Left ventricle myocardium inferior (tissue), 1 donor: ENCODE data around the gene TMEM126B. TPM values are rescaled to one million over a fixed set of nuclear protein-coding genes. Genes with fewer than 3 reads are reported as not detected.

Experiments used
- DNase-seq: peaks from one replicate; pipeline ENCODE4 v3.0.0-alpha.2; 2020
- H3K27ac ChIP-seq: fragments of 200-600 bp; replicated peaks from 2 replicates; pipeline ENCODE4 v1.8.0; 2021
- H3K27me3 ChIP-seq: fragments of 200-600 bp; 2 replicates; pipeline ENCODE4 v1.8.0; 2021; ENCODE audit warnings: low read depth
- H3K36me3 ChIP-seq: fragments of 200-600 bp; 2 replicates; pipeline ENCODE4 v1.8.0; 2021
- H3K4me1 ChIP-seq: fragments of 200-600 bp; 2 replicates; pipeline ENCODE4 v1.8.0; 2021
- H3K4me3 ChIP-seq: fragments of 200-600 bp; 2 replicates; pipeline ENCODE4 v1.8.0; 2021; ENCODE audit warnings: mild to moderate bottlenecking, moderate library complexity
- H3K9me3 ChIP-seq: fragments of 200-600 bp; replicated peaks from 2 replicates; pipeline ENCODE4 v1.8.0; 2021
- CTCF ChIP-seq: fragments of 200-600 bp; IDR thresholded peaks from 2 replicates; pipeline ENCODE4 v1.8.0; 2021; ENCODE audit warnings: antibody characterized with exemption, mild to moderate bottlenecking, borderline replicate concordance
- intact Hi-C: fragments of 100-400 bp; cut with micrococcal nuclease; formaldehyde crosslinking; loops from one replicate; pipeline ENCODE4 v1.11.0; 2022
- total RNA-seq: library from RNA; stranded (reverse); fragmentation: NEBNext Ultra II Directional; extraction: Animal tissue kit (Norgen Biotek cat#: 25700); gene quantifications from one replicate; pipeline ENCODE4 v1.2.1, GENCODE V29; 2021
- donor health status: DM: no; HTN: yes; CAD: no; lungs with severe emphysema.

TMEM126B gene
- total RNA-seq, 1 donor from 2014 or later, result 55.4 TPM

GRCh38 chr11:85634747-85635146 lies 6.4 kb downstream of the TMEM126B start:
- peaks cover 57% of the 10 kb centered on the region for H3K36me3 ChIP-seq
- no peak for TF ChIP-seq CTCF
- intact Hi-C loops, result no loop called here

GRCh38 chr11:85643191-85643614 lies 14.8 kb downstream of the TMEM126B start:
- TF ChIP-seq CTCF, result no peak
- Histone ChIP-seq H3K36me3 (no peaks in the 10 kb centered on the region), H3K4me1 (peaks cover 27% of the 10 kb centered on the region), H3K9me3 (no peaks in the 10 kb centered on the region), H3K27me3 (no peaks in the 10 kb centered on the region), H3K27ac (peak overlapping the region; percentile 48), H3K4me3 (peak overlapping the region; percentile 30)
- intact Hi-C loops, result no loop called here
- peak; percentile 35 for DNase-seq

More at GRCh38 chr11:85634747-85635146, 6.4 kb downstream of the TMEM126B start:
- Histone ChIP-seq H3K27ac (no peak overlapping the region), H3K9me3 (no peaks in the 10 kb centered on the region), H3K4me1 (peaks cover 17% of the 10 kb centered on the region), H3K4me3 (no peak overlapping the region), H3K27me3 (no peaks in the 10 kb centered on the region)
- DNase-seq, result no peak

GRCh38 chr11:85647078-85647477 lies 18.7 kb downstream of the TMEM126B start:
- no peak for TF ChIP-seq CTCF
- DNase-seq, result no peak
- Histone ChIP-seq H3K27ac (peak overlapping the region; percentile 83), H3K4me3 (peak overlapping the region; percentile 72), H3K36me3 (peaks cover 8% of the 10 kb centered on the region), H3K9me3 (no peaks in the 10 kb centered on the region), H3K4me1 (peaks cover 40% of the 10 kb centered on the region), H3K27me3 (no peaks in the 10 kb centered on the region)
- intact Hi-C loops, result no loop called here

- H3K27ac ChIP-seq, result peak within 1 kb of the TSS; percentile 83
- peak within 1 kb of the TSS; percentile 72 for H3K4me3 ChIP-seq
- intact Hi-C loops, result no loop called here
- H3K9me3 ChIP-seq, result no peaks in the 10 kb centered on the region
- H3K4me1 ChIP-seq, result peaks cover 44% of the 10 kb centered on the region
- peak; percentile 92 for DNase-seq
- H3K27me3 ChIP-seq, result no peaks in the 10 kb centered on the region
- H3K36me3 ChIP-seq, result peaks cover 8% of the 10 kb centered on the region
- TF ChIP-seq CTCF, result no peak
Measured at GRCh38 chr11:85647604-85648299, 19.4 kb downstream of the TMEM126B start, which contains the start of gene TMEM126A. Gene TMEM126A, plus strand, starts transcription at chr11:85647967. Its CDS starts 2,289 bp downstream, at chr11:85650256.

GRCh38 chr11:85651118-85651517 lies 22.7 kb downstream of the TMEM126B start:
- Histone ChIP-seq H3K9me3 (no peaks in the 10 kb centered on the region), H3K4me1 (peaks cover 44% of the 10 kb centered on the region), H3K36me3 (peaks cover 29% of the 10 kb centered on the region), H3K27me3 (no peaks in the 10 kb centered on the region), H3K27ac (no peak overlapping the region), H3K4me3 (no peak overlapping the region)
- no peak for TF ChIP-seq CTCF
- intact Hi-C loops, result no loop called here
- no peak for DNase-seq
